IMR-90 (cell line): Measurements from ENCODE around the gene PADI1. TPM values are rescaled to one million over a fixed set of nuclear protein-coding genes. Genes with fewer than 3 reads are reported as not detected.

Source experiments
- ATAC-seq: fragments of 200-7000 bp; cut with Tn5 transposase; 2 replicates; pipeline ENCODE4 v1.9.1; 2020; ENCODE audit warnings: low read depth, mild to moderate bottlenecking, moderate library complexity
- BruUV-seq: library from RNA; stranded (reverse); fragments of 400-500 nt; replicated peaks from 2 replicates; lab custom pipeline; 2021; lab: Mats Ljungman, UMichigan
- CTCF ChIA-PET: fragments of 300-600 bp; formaldehyde crosslinking; extraction: SDS; loops from one replicate; lab custom pipeline; 2021; ENCODE audit warnings: antibody characterized with exemption; lab: Yijun Ruan, JAX
- POLR2A ChIA-PET: fragments of 300-600 bp; sonication (Branson Sonifier 250); formaldehyde crosslinking; loops from one replicate; lab custom pipeline; 2022; ENCODE audit warnings: antibody characterized with exemption; ENCODE audit not compliant: unreplicated experiment; lab: Charles Lee
- DNase-seq: peaks from one replicate; pipeline ENCODE4 v3.0.0; 2013
- H2AFZ ChIP-seq: replicated peaks from 2 replicates; pipeline ENCODE3; 2013; ENCODE audit warnings: low read length, mild to moderate bottlenecking; ENCODE audit not compliant: poor library complexity
- H2AK5ac ChIP-seq: 2 replicates; pipeline ENCODE4 v1.6.1; 2013; ENCODE audit warnings: low read depth, low read length, inconsistent platforms
- H2AK9ac ChIP-seq: replicated peaks from 2 replicates; pipeline ENCODE3; 2013; ENCODE audit warnings: mild to moderate bottlenecking, low read depth, low read length, moderate library complexity; ENCODE audit not compliant: poor library complexity
- H2BK120ac ChIP-seq: 2 replicates; pipeline ENCODE4 v1.6.1; 2013; ENCODE audit warnings: low read depth, low read length, inconsistent platforms
- H2BK15ac ChIP-seq: 3 replicates; pipeline ENCODE4 v1.6.1; 2013; ENCODE audit warnings: low read depth, low read length, inconsistent platforms
- H2BK20ac ChIP-seq: 2 replicates; pipeline ENCODE4 v1.6.1; 2013; ENCODE audit warnings: low read depth, mild to moderate bottlenecking, inconsistent platforms, low read length, moderate library complexity
- H2BK5ac ChIP-seq: 2 replicates; pipeline ENCODE4 v1.6.1; 2013; ENCODE audit warnings: mild to moderate bottlenecking, low read depth, low read length, inconsistent platforms; ENCODE audit not compliant: poor library complexity, severe bottlenecking
- H3K14ac ChIP-seq: replicated peaks from 2 replicates; pipeline ENCODE4 v1.6.1; 2013; ENCODE audit warnings: low read depth, low read length, inconsistent platforms
- H3K18ac ChIP-seq: 2 replicates; pipeline ENCODE4 v1.6.1; 2013; ENCODE audit warnings: low read depth, low read length, control low read depth
- H3K23ac ChIP-seq: 2 replicates; pipeline ENCODE4 v1.6.1; 2013; ENCODE audit warnings: low read depth, low read length, inconsistent platforms
- H3K27ac ChIP-seq: 2 replicates; pipeline ENCODE4 v1.5.1; 2013; ENCODE audit warnings: mild to moderate bottlenecking, control low read depth, low read length; ENCODE audit not compliant: insufficient read depth
- H3K27me3 ChIP-seq: 2 replicates; pipeline ENCODE4 v1.6.1; 2013; ENCODE audit warnings: low read length; ENCODE audit not compliant: control insufficient read depth, insufficient read depth
- H3K36me3 ChIP-seq: 2 replicates; pipeline ENCODE4 v1.6.1; 2013; ENCODE audit warnings: low read length, mixed read lengths; ENCODE audit not compliant: control insufficient read depth, insufficient read depth
- H3K4ac ChIP-seq: 2 replicates; pipeline ENCODE4 v1.6.1; 2013; ENCODE audit warnings: low read depth, low read length, inconsistent platforms
- H3K4me1 ChIP-seq: 2 replicates; pipeline ENCODE4 v1.6.1; 2013; ENCODE audit warnings: low read length, mixed read lengths; ENCODE audit not compliant: control insufficient read depth, insufficient read depth
- H3K4me2 ChIP-seq: 2 replicates; pipeline ENCODE4 v1.6.1; 2013; ENCODE audit warnings: low read depth, mild to moderate bottlenecking, control low read depth, low read length, moderate library complexity
- H3K4me3 ChIP-seq: 2 replicates; pipeline ENCODE4 v1.5.1; 2013; ENCODE audit warnings: low read depth, mild to moderate bottlenecking, control low read depth, low read length, moderate library complexity; ENCODE audit not compliant: insufficient read depth
- H3K56ac ChIP-seq: 2 replicates; pipeline ENCODE4 v1.6.1; 2013; ENCODE audit warnings: low read length, inconsistent platforms; ENCODE audit not compliant: insufficient read depth; ENCODE audit errors: extremely low read depth
- H3K79me1 ChIP-seq, 2 experiments: 2 replicates each; pipeline ENCODE4 v1.6.1; 2013; ENCODE audit warnings: low read length in 2 of 2, inconsistent platforms in 1 of 2, low read depth in 1 of 2
- H3K9ac ChIP-seq: 2 replicates; pipeline ENCODE4 v1.6.1; 2013; ENCODE audit warnings: low read depth, low read length, control low read depth
- H3K9me1 ChIP-seq: 2 replicates; pipeline ENCODE4 v1.6.1; 2013; ENCODE audit warnings: low read length, inconsistent platforms; ENCODE audit not compliant: insufficient read depth
- H3K9me3 ChIP-seq: 2 replicates; pipeline ENCODE4 v1.6.1; 2013; ENCODE audit warnings: low read length; ENCODE audit not compliant: control insufficient read depth, insufficient read depth
- H4K20me1 ChIP-seq: 2 replicates; pipeline ENCODE4 v1.6.1; 2013; ENCODE audit warnings: low read length, inconsistent platforms; ENCODE audit not compliant: insufficient read depth
- H4K5ac ChIP-seq: 2 replicates; pipeline ENCODE4 v1.6.1; 2013; ENCODE audit warnings: mild to moderate bottlenecking, low read depth, low read length, control low read depth
- H4K8ac ChIP-seq, 2 experiments: 2 replicates each; pipeline ENCODE4 v1.6.1; 2013; ENCODE audit warnings: low read depth in 2 of 2, low read length in 2 of 2, control low read depth in 1 of 2, inconsistent platforms in 1 of 2
- H4K91ac ChIP-seq: 2 replicates; pipeline ENCODE4 v1.6.1; 2013; ENCODE audit warnings: low read depth, low read length, inconsistent platforms; ENCODE audit not compliant: insufficient read depth
- CEBPB ChIP-seq: IDR thresholded peaks from 2 replicates; pipeline ENCODE4 v1.6.1; 2012; ENCODE audit warnings: low read depth, low read length, improper control_type of control experiment
- CHD1 ChIP-seq: IDR thresholded peaks from 2 replicates; pipeline ENCODE4 v1.6.1; 2012; ENCODE audit warnings: low read depth, low read length, improper control_type of control experiment
- CTCF ChIP-seq: conservative IDR thresholded peaks from 2 replicates; pipeline ENCODE4 v1.5.1; 2012; ENCODE audit warnings: mild to moderate bottlenecking, low read depth, low read length, improper control_type of control experiment
- ELK1 ChIP-seq: fragments of 150-350 bp; IDR thresholded peaks from 2 replicates; pipeline ENCODE4 v1.6.1; 2016; ENCODE audit warnings: low read depth, mild to moderate bottlenecking, low read length, moderate library complexity, borderline replicate concordance
- FOS ChIP-seq: fragments of 150-350 bp; IDR thresholded peaks from 2 replicates; pipeline ENCODE4 v1.6.1; 2016; ENCODE audit warnings: low read depth, low read length
- MAFK ChIP-seq: IDR thresholded peaks from 2 replicates; pipeline ENCODE4 v1.6.1; 2012; ENCODE audit warnings: low read depth, low read length, improper control_type of control experiment
- MAZ ChIP-seq: IDR thresholded peaks from 2 replicates; pipeline ENCODE4 v1.6.1; 2012; ENCODE audit warnings: low read depth, mild to moderate bottlenecking, low read length, improper control_type of control experiment, moderate library complexity, borderline replicate concordance
- MXI1 ChIP-seq: IDR thresholded peaks from 2 replicates; pipeline ENCODE4 v1.6.1; 2012; ENCODE audit warnings: low read depth, mild to moderate bottlenecking, low read length, moderate library complexity, borderline replicate concordance
- NFE2L2 ChIP-seq: fragments of 150-350 bp; IDR thresholded peaks from 2 replicates; pipeline ENCODE4 v1.6.1; 2016; ENCODE audit warnings: low read depth, mild to moderate bottlenecking, low read length
- RAD21 ChIP-seq: IDR thresholded peaks from 2 replicates; pipeline ENCODE4 v1.6.1; 2012; ENCODE audit warnings: low read length, improper control_type of control experiment
- RFX5 ChIP-seq: IDR thresholded peaks from 2 replicates; pipeline ENCODE4 v1.8.0; 2012; ENCODE audit warnings: low read depth, mild to moderate bottlenecking, low read length, moderate library complexity
- USF2 ChIP-seq: fragments of 150-350 bp; IDR thresholded peaks from 2 replicates; pipeline ENCODE4 v1.6.1; 2017; ENCODE audit warnings: mild to moderate bottlenecking, antibody characterized with exemption, low read length, low read depth
- WGBS, 2 experiments: methylation state at CpG; one replicate each; pipeline versions ENCODE4 v1.1.5 to v1.1.7; 2013; ENCODE audit warnings: missing lambda C conversion rate in 2 of 2; ENCODE audit not compliant: insufficient read length in 1 of 2; ENCODE audit errors: extremely low coverage in 2 of 2; 5-methylcytosine and 5-hydroxymethylcytosine counted together
- dilution Hi-C: fragments of 300-500 bp; cut with HindIII; formaldehyde crosslinking; loops from one replicate; pipeline ENCODE4 v1.14.3; 2018; ENCODE audit warnings: low sequenced_read_pairs; ENCODE audit not compliant: unreplicated experiment
- in situ Hi-C: fragments of 300-500 bp; cut with MboI; formaldehyde crosslinking; loops from 3 replicates; pipeline ENCODE4 v1.14.3; 2019; ENCODE audit warnings: low sequenced_read_pairs, inconsistent platforms, mixed read lengths
- intact Hi-C: fragments of 100-400 bp; cut with micrococcal nuclease; formaldehyde crosslinking; loops from 2 replicates; pipeline ENCODE4 v1.10.0; 2022
- polyA plus RNA-seq, 3 experiments: library from polyadenylated mRNA; depleted of rRNA; stranded (reverse); fragments of >200 nt; gene quantifications; 2 replicates each; pipeline ENCODE4 v1.2.3, GENCODE V29; 2012; ENCODE audit warnings: low replicate concordance in 1 of 3
- total RNA-seq: library from RNA; depleted of rRNA; stranded (reverse); fragments of >200 nt; gene quantifications from 2 replicates; pipeline ENCODE4 v1.2.3, GENCODE V29; 2012

Gene PADI1
- total and polyA plus RNA-seq, 2 of the 4 experiments (the other 2 are of a cell fraction): 0.17 TPM; not detected in 1

GRCh38 chr1:17194615-17195528 lies 10.1 kb upstream of the PADI1 start:
- Histone ChIP-seq H3K4me2 (no peak overlapping the region), H3K27ac (no peak overlapping the region), H2AK5ac (no peak overlapping the region), H3K56ac (no peak overlapping the region), H3K9me1 (peaks cover 13% of the 10 kb centered on the region), H3K23ac (0 out of 2 replicates have a peak overlapping the region, but pooled peaks have one; percentile 56), H2BK5ac (no peak overlapping the region), H3K18ac (no peak overlapping the region; the same call in 1 of the 2 replicates), H3K4ac (peak overlapping the region; percentile 68), H2BK20ac (peak overlapping the region; percentile 56), H4K20me1 (no peaks in the 10 kb centered on the region), H2BK15ac (peak overlapping the region; percentile 78; the same call in 2 of the 3 replicates), H3K14ac (0 out of 2 replicates have a peak overlapping the region, but pooled peaks have one; percentile 49), H3K4me3 (no peak overlapping the region), H2AFZ (no peak overlapping the region), H3K79me1 (peaks cover 0 to 6% of the 10 kb centered on the region in 2 experiments; a peak in 1 of 4 replicates), H3K9ac (no peak overlapping the region), H3K27me3 (no peaks in the 10 kb centered on the region; the same call in 1 of the 2 replicates), H2AK9ac (no peak overlapping the region), H4K5ac (no peak overlapping the region), H3K4me1 (peaks cover 11% of the 10 kb centered on the region), H4K8ac (peak overlapping the region in 1 of 2 experiments; percentile 44; a peak in 1 of 4 replicates), H2BK120ac (peak overlapping the region; percentile 83), H3K9me3 (no peaks in the 10 kb centered on the region), H4K91ac (peak overlapping the region; percentile 68), H3K36me3 (no peaks in the 10 kb centered on the region)
- dilution Hi-C loops: no loop called here
- ChIA-PET CTCF (no interaction called here), POLR2A (no interaction called here)
- intact Hi-C loops: no loop called here
- DNase-seq (no peak), ATAC-seq (no peak)
- WGBS, 2 experiments: no CpG with 5 or more reads among the region's 8 CpGs
- in situ Hi-C loops: no loop called here
- TF ChIP-seq MAZ (no peak), RFX5 (no peak), USF2 (no peak), NFE2L2 (no peak), ELK1 (no peak), MXI1 (no peak), RAD21 (no peak), MAFK (no peak), CTCF (no peak), CHD1 (no peak), CEBPB (no peak), FOS (no peak)
- BruUV-seq: no TSS peak
